HCT116 (cell line): ENCODE results near the gene HDAC11. TPM values are rescaled to one million over a fixed set of nuclear protein-coding genes. Genes with fewer than 3 reads are reported as not detected.

Experiments
- ATAC-seq: fragments of 200-7000 bp; cut with Tn5 transposase; 2 replicates; pipeline ENCODE4 v1.9.1; 2020; ENCODE audit warnings: mild to moderate bottlenecking, moderate library complexity
- BruUV-seq: library from RNA; stranded (reverse); fragments of 400-500 nt; replicated peaks from 2 replicates; lab custom pipeline; 2021; lab: Mats Ljungman, UMichigan
- CTCF ChIA-PET: fragments of 300-600 bp; sonication (Branson Sonifier 250); formaldehyde crosslinking; loops from one replicate; lab custom pipeline; 2021; ENCODE audit warnings: antibody characterized with exemption; lab: Charles Lee
- POLR2A ChIA-PET: fragments of 300-600, 350-600 bp; sonication (Branson Sonifier 250); formaldehyde crosslinking; loops from one replicate; lab custom pipeline; 2021; ENCODE audit warnings: antibody characterized with exemption; lab: Charles Lee
- RAD21 ChIA-PET, 2 experiments: fragments of 300-600 bp; sonication (Branson Sonifier 250); formaldehyde crosslinking; loops; one replicate each; lab custom pipeline; 2023; ENCODE audit warnings: low total read pairs in 2 of 2; ENCODE audit not compliant: uncharacterized antibody in 2 of 2, unreplicated experiment in 2 of 2, low non-redundant PET in 1 of 2; lab: Charles Lee
- DNase-seq: peaks from one replicate; pipeline ENCODE4 v3.0.0-alpha.2; 2010; ENCODE audit warnings: low read depth, low spot score
- H2AFZ ChIP-seq: fragments of 200-600 bp; shearing (Covaris generic), sonication (generic); 2 replicates; pipeline ENCODE4 v1.6.1; 2017; ENCODE audit warnings: low read depth, mixed run types, mixed read lengths, antibody characterized with exemption, low read length; ENCODE audit not compliant: poor library complexity, severe bottlenecking
- H3K27ac ChIP-seq: 2 replicates; pipeline ENCODE4 v1.5.1; 2012; ENCODE audit warnings: low read depth, low read length
- H3K27me3 ChIP-seq: fragments of 200-600 bp; sonication (generic); 2 replicates; pipeline ENCODE4 v1.6.1; 2016; ENCODE audit warnings: mixed run types, low read length, mixed read lengths; ENCODE audit not compliant: insufficient read depth
- H3K36me3 ChIP-seq, 2 experiments: fragments of 200-500 bp in 1 of 2; fragments of 200-600 bp in 1 of 2; sonication (Bioruptor generic) in 1 of 2; sonication (generic) in 1 of 2; 2 replicates each; pipeline versions ENCODE4 v1.5.1 to v1.6.1; 2014 to 2016; ENCODE audit warnings: low read length in 2 of 2, inconsistent platforms in 1 of 2, mixed read lengths in 1 of 2, mixed run types in 1 of 2; ENCODE audit not compliant: insufficient read depth in 2 of 2, control insufficient read depth in 1 of 2
- H3K4me1 ChIP-seq, 2 experiments: fragments of 200-600 bp in 1 of 2; sonication (generic) in 1 of 2; 2 replicates each; pipeline versions ENCODE4 v1.5.1 to v1.6.1; 2012 to 2017; ENCODE audit warnings: low read length in 2 of 2, inconsistent platforms in 1 of 2, mild to moderate bottlenecking in 1 of 2, mixed read lengths in 1 of 2, mixed run types in 1 of 2, moderate library complexity in 1 of 2; ENCODE audit not compliant: insufficient read depth in 2 of 2, control insufficient read depth in 1 of 2
- H3K4me2 ChIP-seq: fragments of 200-600 bp; sonication (generic); 2 replicates; pipeline ENCODE4 v1.6.1; 2017; ENCODE audit warnings: mixed run types, low read length, mixed read lengths
- H3K4me3 ChIP-seq, 2 experiments: fragments of 200-600 bp in 1 of 2; sonication (generic) in 1 of 2; replicated peaks in 1 of 2; 2 replicates each; pipeline ENCODE4 v1.5.1; 2011 to 2016; ENCODE audit warnings: low read length in 2 of 2, control low read depth in 1 of 2, low read depth in 1 of 2, mild to moderate bottlenecking in 1 of 2, mixed read lengths in 1 of 2, mixed run types in 1 of 2
- H3K79me2 ChIP-seq: fragments of 200-600 bp; sonication (generic); 2 replicates; pipeline ENCODE4 v1.6.1; 2017; ENCODE audit warnings: mild to moderate bottlenecking, mixed run types, low read length, moderate library complexity, mixed read lengths; ENCODE audit not compliant: insufficient read depth
- H3K9ac ChIP-seq: fragments of 200-600 bp; sonication (generic); 2 replicates; pipeline ENCODE4 v1.6.1; 2016; ENCODE audit warnings: low read length, mixed read lengths
- H3K9me2 ChIP-seq: fragments of 200-600 bp; sonication (generic), shearing (Covaris generic); 2 replicates; pipeline ENCODE4 v1.6.1; 2017; ENCODE audit warnings: mixed run types, mild to moderate bottlenecking, moderate library complexity; ENCODE audit not compliant: insufficient read depth
- H3K9me3 ChIP-seq, 2 experiments: fragments of 200-500 bp in 1 of 2; fragments of 200-600 bp in 1 of 2; sonication (Bioruptor generic) in 1 of 2; sonication (generic) in 1 of 2; 2 replicates each; pipeline ENCODE4 v1.6.1; 2014 to 2017; ENCODE audit warnings: low read length in 2 of 2, mixed read lengths in 2 of 2, inconsistent platforms in 1 of 2, low read depth in 1 of 2, mild to moderate bottlenecking in 1 of 2, mixed run types in 1 of 2, moderate library complexity in 1 of 2; ENCODE audit not compliant: control insufficient read depth in 1 of 2, insufficient read depth in 1 of 2
- H4K20me1 ChIP-seq: fragments of 200-600 bp; sonication (generic), shearing (Covaris generic); 2 replicates; pipeline ENCODE4 v1.6.1; 2017; ENCODE audit warnings: mixed run types, mild to moderate bottlenecking, moderate library complexity; ENCODE audit not compliant: insufficient read depth
- CEBPB ChIP-seq: IDR thresholded peaks from 2 replicates; pipeline ENCODE4 v1.6.1; 2012; ENCODE audit warnings: low read depth
- EGR1 ChIP-seq: IDR thresholded peaks from 2 replicates; pipeline ENCODE4 v1.6.1; 2012; ENCODE audit warnings: low read depth
- EZH2 ChIP-seq: fragments of 200-600 bp; sonication (generic); IDR thresholded peaks from 2 replicates; pipeline ENCODE4 v1.6.1; 2017; ENCODE audit warnings: antibody characterized with exemption, mixed run types
- POLR2A ChIP-seq: IDR thresholded peaks from 2 replicates; pipeline ENCODE4 v1.7.0; 2011; ENCODE audit warnings: borderline replicate concordance; ENCODE audit not compliant: insufficient read depth, insufficient read length; ENCODE audit errors: extremely low read depth
- POLR2AphosphoS5 ChIP-seq: IDR thresholded peaks from 2 replicates; pipeline ENCODE4 v1.6.1; 2011; ENCODE audit warnings: mild to moderate bottlenecking, low read depth, low read length, moderate library complexity
- RAD21 ChIP-seq: IDR thresholded peaks from 2 replicates; pipeline ENCODE4 v1.6.1; 2012; ENCODE audit warnings: low read depth, mild to moderate bottlenecking
- SP1 ChIP-seq: IDR thresholded peaks from 2 replicates; pipeline ENCODE4 v1.6.1; 2012; ENCODE audit warnings: low read depth
- SRF ChIP-seq: IDR thresholded peaks from 2 replicates; pipeline ENCODE4 v1.6.1; 2012; ENCODE audit warnings: low read depth
- ZNF274 ChIP-seq: fragments of 200-500 bp; sonication (Bioruptor generic); IDR thresholded peaks from 2 replicates; pipeline ENCODE4 v1.6.1; 2014; ENCODE audit warnings: mild to moderate bottlenecking, low read depth, low read length, inconsistent platforms
- intact Hi-C: fragments of 100-400 bp; cut with micrococcal nuclease; formaldehyde crosslinking; loops from 2 replicates; pipeline ENCODE4 v1.10.0; 2022
- total RNA-seq: library from RNA; stranded (reverse); gene quantifications from one replicate; pipeline ENCODE4 v1.2.1, GENCODE V29; 2021; ENCODE audit not compliant: unreplicated experiment
- TF ChIP-seq, protein P1 (sequence below): IDR thresholded peaks from 2 replicates; pipeline ENCODE4 v1.6.1; 2011; ENCODE audit warnings: mild to moderate bottlenecking, low read length, moderate library complexity; ENCODE audit not compliant: insufficient replicate concordance; ENCODE audit errors: extremely low read depth
- TF ChIP-seq, protein P2 (sequence below): IDR thresholded peaks from 2 replicates; pipeline ENCODE4 v1.6.1; 2012; ENCODE audit warnings: low read depth
- TF ChIP-seq, protein P3 (sequence below), 3 experiments: fragments of 200-600 bp in 1 of 3; sonication (generic) in 1 of 3; IDR thresholded peaks in 2 of 3; conservative IDR thresholded peaks in 1 of 3; 2 replicates each; pipeline ENCODE4 v1.5.1; 2012 to 2017; ENCODE audit warnings: low read depth in 2 of 3, low read length in 2 of 3, antibody characterized with exemption in 1 of 3, borderline replicate concordance in 1 of 3, control low read depth in 1 of 3, mild to moderate bottlenecking in 1 of 3, mixed read lengths in 1 of 3, mixed run types in 1 of 3, moderate library complexity in 1 of 3; ENCODE audit not compliant: insufficient read depth in 1 of 3

The HDAC11 gene
- total RNA-seq, 1 experiment from 2014 or later: 16.1 TPM

DNA sequence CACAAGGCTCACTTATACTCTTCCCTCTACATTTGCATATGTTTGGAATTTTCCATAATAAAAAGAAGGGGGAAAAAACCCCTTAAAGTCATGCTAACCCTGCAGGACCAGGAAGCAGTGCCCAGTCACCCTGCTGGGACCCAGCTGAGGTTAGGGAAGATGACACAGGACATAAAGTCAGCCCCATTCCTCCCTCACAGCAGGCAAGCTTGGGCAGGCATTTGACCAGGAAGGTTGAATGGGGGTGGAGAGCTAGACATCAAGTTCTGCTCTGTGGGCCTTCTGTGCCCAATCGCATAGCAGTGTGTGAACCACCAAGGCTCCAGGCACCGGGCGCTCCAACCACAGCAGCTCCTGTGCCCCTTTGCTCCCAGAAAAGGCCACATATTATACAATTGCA is 7.1 kb upstream of the HDAC11 start:
- ChIA-PET CTCF (no interaction called here), RAD21 (no interaction called here), POLR2A (no interaction called here)
- ATAC-seq: no peak
- no peak overlapping the region for H3K4me2 ChIP-seq
- H2AFZ ChIP-seq: no peak overlapping the region
- TF ChIP-seq POLR2A (no peak), SRF (no peak), CEBPB (no peak), EZH2 (no peak), ZNF274 (no peak), RAD21 (no peak), SP1 (no peak), EGR1 (no peak), POLR2AphosphoS5 (no peak)
- TF ChIP-seq, protein P1, sequence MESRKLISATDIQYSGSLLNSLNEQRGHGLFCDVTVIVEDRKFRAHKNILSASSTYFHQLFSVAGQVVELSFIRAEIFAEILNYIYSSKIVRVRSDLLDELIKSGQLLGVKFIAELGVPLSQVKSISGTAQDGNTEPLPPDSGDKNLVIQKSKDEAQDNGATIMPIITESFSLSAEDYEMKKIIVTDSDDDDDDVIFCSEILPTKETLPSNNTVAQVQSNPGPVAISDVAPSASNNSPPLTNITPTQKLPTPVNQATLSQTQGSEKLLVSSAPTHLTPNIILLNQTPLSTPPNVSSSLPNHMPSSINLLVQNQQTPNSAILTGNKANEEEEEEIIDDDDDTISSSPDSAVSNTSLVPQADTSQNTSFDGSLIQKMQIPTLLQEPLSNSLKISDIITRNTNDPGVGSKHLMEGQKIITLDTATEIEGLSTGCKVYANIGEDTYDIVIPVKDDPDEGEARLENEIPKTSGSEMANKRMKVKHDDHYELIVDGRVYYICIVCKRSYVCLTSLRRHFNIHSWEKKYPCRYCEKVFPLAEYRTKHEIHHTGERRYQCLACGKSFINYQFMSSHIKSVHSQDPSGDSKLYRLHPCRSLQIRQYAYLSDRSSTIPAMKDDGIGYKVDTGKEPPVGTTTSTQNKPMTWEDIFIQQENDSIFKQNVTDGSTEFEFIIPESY: no peak
- TF ChIP-seq, protein P2, sequence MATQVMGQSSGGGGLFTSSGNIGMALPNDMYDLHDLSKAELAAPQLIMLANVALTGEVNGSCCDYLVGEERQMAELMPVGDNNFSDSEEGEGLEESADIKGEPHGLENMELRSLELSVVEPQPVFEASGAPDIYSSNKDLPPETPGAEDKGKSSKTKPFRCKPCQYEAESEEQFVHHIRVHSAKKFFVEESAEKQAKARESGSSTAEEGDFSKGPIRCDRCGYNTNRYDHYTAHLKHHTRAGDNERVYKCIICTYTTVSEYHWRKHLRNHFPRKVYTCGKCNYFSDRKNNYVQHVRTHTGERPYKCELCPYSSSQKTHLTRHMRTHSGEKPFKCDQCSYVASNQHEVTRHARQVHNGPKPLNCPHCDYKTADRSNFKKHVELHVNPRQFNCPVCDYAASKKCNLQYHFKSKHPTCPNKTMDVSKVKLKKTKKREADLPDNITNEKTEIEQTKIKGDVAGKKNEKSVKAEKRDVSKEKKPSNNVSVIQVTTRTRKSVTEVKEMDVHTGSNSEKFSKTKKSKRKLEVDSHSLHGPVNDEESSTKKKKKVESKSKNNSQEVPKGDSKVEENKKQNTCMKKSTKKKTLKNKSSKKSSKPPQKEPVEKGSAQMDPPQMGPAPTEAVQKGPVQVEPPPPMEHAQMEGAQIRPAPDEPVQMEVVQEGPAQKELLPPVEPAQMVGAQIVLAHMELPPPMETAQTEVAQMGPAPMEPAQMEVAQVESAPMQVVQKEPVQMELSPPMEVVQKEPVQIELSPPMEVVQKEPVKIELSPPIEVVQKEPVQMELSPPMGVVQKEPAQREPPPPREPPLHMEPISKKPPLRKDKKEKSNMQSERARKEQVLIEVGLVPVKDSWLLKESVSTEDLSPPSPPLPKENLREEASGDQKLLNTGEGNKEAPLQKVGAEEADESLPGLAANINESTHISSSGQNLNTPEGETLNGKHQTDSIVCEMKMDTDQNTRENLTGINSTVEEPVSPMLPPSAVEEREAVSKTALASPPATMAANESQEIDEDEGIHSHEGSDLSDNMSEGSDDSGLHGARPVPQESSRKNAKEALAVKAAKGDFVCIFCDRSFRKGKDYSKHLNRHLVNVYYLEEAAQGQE: no peak
- TF ChIP-seq, protein P3, sequence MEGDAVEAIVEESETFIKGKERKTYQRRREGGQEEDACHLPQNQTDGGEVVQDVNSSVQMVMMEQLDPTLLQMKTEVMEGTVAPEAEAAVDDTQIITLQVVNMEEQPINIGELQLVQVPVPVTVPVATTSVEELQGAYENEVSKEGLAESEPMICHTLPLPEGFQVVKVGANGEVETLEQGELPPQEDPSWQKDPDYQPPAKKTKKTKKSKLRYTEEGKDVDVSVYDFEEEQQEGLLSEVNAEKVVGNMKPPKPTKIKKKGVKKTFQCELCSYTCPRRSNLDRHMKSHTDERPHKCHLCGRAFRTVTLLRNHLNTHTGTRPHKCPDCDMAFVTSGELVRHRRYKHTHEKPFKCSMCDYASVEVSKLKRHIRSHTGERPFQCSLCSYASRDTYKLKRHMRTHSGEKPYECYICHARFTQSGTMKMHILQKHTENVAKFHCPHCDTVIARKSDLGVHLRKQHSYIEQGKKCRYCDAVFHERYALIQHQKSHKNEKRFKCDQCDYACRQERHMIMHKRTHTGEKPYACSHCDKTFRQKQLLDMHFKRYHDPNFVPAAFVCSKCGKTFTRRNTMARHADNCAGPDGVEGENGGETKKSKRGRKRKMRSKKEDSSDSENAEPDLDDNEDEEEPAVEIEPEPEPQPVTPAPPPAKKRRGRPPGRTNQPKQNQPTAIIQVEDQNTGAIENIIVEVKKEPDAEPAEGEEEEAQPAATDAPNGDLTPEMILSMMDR (IDR thresholded peaks at IDR 0.05 in 2 of 3, conservative IDR thresholded peaks at IDR 0.05 in 1 of 3; ENCODE audit: borderline replicate concordance in 1 of 3, insufficient read depth in 1 of 3, low read depth in 2 of 3, low read length in 2 of 3): no peak
- H3K9me3 ChIP-seq: no peaks in the 10 kb centered on the region
- no peak overlapping the region for H3K9ac ChIP-seq
- H3K27ac ChIP-seq: no peak overlapping the region
- BruUV-seq: no TSS peak
- H3K4me1 ChIP-seq: peaks cover 0 to 16% of the 10 kb centered on the region in 2 experiments; a peak in 1 of 4 replicates
- H3K4me3 ChIP-seq: no peak overlapping the region
- no peaks in the 10 kb centered on the region for H4K20me1 ChIP-seq
- intact Hi-C loops: no loop called here
- DNase-seq: no peak
- no peaks in the 10 kb centered on the region for H3K27me3 ChIP-seq
- no peaks in the 10 kb centered on the region for H3K79me2 ChIP-seq
- H3K9me2 ChIP-seq: no peaks in the 10 kb centered on the region
- H3K36me3 ChIP-seq: no peaks in the 10 kb centered on the region
